Measurements from ENCODE around the gene DENR. TPM values are rescaled to one million over a fixed set of nuclear protein-coding genes. Genes with fewer than 3 reads are reported as not detected.
A peak's percentile ranks its signal among the peaks of the same experiment; 100 is the strongest.
"Not testable (repeated sequence)": the region's sequence is repeated elsewhere in the genome, so short reads cannot be mapped to it uniquely, and the experiment has no call there.

DENR gene, protein sequence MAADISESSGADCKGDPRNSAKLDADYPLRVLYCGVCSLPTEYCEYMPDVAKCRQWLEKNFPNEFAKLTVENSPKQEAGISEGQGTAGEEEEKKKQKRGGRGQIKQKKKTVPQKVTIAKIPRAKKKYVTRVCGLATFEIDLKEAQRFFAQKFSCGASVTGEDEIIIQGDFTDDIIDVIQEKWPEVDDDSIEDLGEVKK
- total RNA-seq = 10 to 100 TPM; 16.5 to 50.4 (median 32.1) TPM
- polyA plus RNA-seq = 10 to 100 TPM; 13.3 to 52.6 (median 21.9) TPM
- long read RNA-seq, donor 1, partial matches to known transcripts = 35 of 50 reads
- long read RNA-seq, donor 1, other reads (novel, unspliced or antisense) = 14 of 50 reads
- long read RNA-seq, donor 2, partial matches to known transcripts = 12 of 28 reads
- long read RNA-seq, donor 2, other reads (novel, unspliced or antisense) = 14 of 28 reads
- long read RNA-seq, donor 3, partial matches to known transcripts = 9 of 19 reads
- long read RNA-seq, donor 3, other reads (novel, unspliced or antisense) = 9 of 19 reads
- long read RNA-seq, donor 4, partial matches to known transcripts = 1 of 4 reads
- long read RNA-seq, donor 4, other reads (novel, unspliced or antisense) = 3 of 4 reads
- long read RNA-seq, donor 5 = 0 reads
- long read RNA-seq, donor 6, partial matches to known transcripts = 1 of 6 reads
- long read RNA-seq, donor 6, other reads (novel, unspliced or antisense) = 5 of 6 reads
- long read RNA-seq, donor 7, partial matches to known transcripts = 10 of 17 reads
- long read RNA-seq, donor 7, other reads (novel, unspliced or antisense) = 5 of 17 reads
- long read RNA-seq, donor 8, partial matches to known transcripts = 38 of 55 reads
- long read RNA-seq, donor 8, other reads (novel, unspliced or antisense) = 16 of 55 reads
- long read RNA-seq, donor 9, partial matches to known transcripts = 12 of 24 reads
- long read RNA-seq, donor 9, other reads (novel, unspliced or antisense) = 9 of 24 reads
- long read RNA-seq, donor 10, partial matches to known transcripts = 48 of 57 reads
- long read RNA-seq, donor 10, other reads (novel, unspliced or antisense) = 9 of 57 reads

- H3K27ac ChIP-seq = peak within 1 kb of the TSS in 4 of 5 donors; percentile 72 to 94 (median 76)
- H3K27me3 ChIP-seq = no peaks in the 10 kb centered on the region
- H3K4me1 ChIP-seq (replicated peaks in 1 of 2) = peaks cover 9 to 10% of the 10 kb centered on the region in 2 donors
- intact Hi-C loops (cut with DNase I) = loop anchor here in 1 of 2 donors (5.0 kb wide), 1 partner anchor 115 kb away; no protein-coding TSS in a partner anchor
- 0 to 1% (median 0%) methylated on average over 36 to 73 of the region's 73 CpGs for WGBS, 4 donors
- H3K4me3 ChIP-seq = peak within 1 kb of the TSS; percentile 45 to 85 (median 62)
- no peaks in the 10 kb centered on the region for H3K9me3 ChIP-seq (replicated peaks in 1 of 3)
- TF ChIP-seq, protein P1, sequence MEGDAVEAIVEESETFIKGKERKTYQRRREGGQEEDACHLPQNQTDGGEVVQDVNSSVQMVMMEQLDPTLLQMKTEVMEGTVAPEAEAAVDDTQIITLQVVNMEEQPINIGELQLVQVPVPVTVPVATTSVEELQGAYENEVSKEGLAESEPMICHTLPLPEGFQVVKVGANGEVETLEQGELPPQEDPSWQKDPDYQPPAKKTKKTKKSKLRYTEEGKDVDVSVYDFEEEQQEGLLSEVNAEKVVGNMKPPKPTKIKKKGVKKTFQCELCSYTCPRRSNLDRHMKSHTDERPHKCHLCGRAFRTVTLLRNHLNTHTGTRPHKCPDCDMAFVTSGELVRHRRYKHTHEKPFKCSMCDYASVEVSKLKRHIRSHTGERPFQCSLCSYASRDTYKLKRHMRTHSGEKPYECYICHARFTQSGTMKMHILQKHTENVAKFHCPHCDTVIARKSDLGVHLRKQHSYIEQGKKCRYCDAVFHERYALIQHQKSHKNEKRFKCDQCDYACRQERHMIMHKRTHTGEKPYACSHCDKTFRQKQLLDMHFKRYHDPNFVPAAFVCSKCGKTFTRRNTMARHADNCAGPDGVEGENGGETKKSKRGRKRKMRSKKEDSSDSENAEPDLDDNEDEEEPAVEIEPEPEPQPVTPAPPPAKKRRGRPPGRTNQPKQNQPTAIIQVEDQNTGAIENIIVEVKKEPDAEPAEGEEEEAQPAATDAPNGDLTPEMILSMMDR (IDR thresholded peaks at IDR 0.05) = peak; percentile 59 to 91 (median 82)
- TF ChIP-seq POLR2A (IDR thresholded peaks at IDR 0.05) = peak; percentile 77 to 81
- peaks cover 0 to 40% of the 10 kb centered on the region in 2 donors for H3K36me3 ChIP-seq (replicated peaks in 1 of 2)
- peak; percentile 98 to 99 (median 99) for DNase-seq
Measured at GRCh38 chr12:122752464-122753318, at the start of gene DENR. DENR (plus strand) TSS chr12:122752824; CDS start chr12:122753702, 878 bp downstream.

- H3K27ac ChIP-seq; intact Hi-C loops (cut with DNase I); H3K4me3 ChIP-seq; H3K36me3 ChIP-seq (replicated peaks in 1 of 2); H3K27me3 ChIP-seq; H3K4me1 ChIP-seq (replicated peaks in 1 of 2); H3K9me3 ChIP-seq (replicated peaks in 1 of 3): not testable (repeated sequence)
- DNase-seq = peak in 1 of 7 donors; percentile 50
- WGBS, 4 donors = 72 to 83% (median 79%) methylated on average over 11 to 22 of the region's 22 CpGs
Measured at GRCh38 chr12:122702890-122703611, 49.6 kb upstream of the DENR start, which contains the start of gene HCAR2. HCAR2 (minus strand) TSS chr12:122703357; CDS start chr12:122703283, 74 bp downstream.

DNA sequence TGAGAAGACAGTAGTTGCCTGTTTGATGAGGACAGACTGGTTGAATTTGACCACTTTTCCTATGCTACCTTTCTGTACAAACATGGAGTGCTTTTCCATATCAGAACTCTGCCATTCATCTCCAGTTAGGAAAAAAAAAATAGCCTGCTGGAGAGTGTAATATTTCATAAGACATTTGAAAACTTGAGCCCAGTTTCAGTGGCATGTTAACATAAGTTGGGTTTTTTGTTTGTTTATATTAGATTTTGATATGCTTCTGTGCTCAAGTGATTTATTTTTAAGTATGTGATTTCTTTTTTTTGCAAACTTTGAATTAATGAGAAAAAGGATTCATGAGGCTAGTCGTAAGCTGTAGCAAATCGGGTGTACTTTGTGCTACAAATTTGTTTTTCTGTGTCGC is 48.8 kb upstream of the DENR start:
- H3K9me3 ChIP-seq (replicated peaks in 1 of 3); H3K4me3 ChIP-seq; H3K4me1 ChIP-seq (replicated peaks in 1 of 2); H3K27ac ChIP-seq; DNase-seq; H3K27me3 ChIP-seq; intact Hi-C loops (cut with DNase I); H3K36me3 ChIP-seq (replicated peaks in 1 of 2): not testable (repeated sequence)
- WGBS, 4 donors = 79 to 95% (median 86%) methylated on average over 3 of the region's 3 CpGs

GRCh38 chr12:122709287-122709686 is 43.3 kb upstream of the DENR start:
- H3K9me3 ChIP-seq (replicated peaks in 1 of 3); H3K27ac ChIP-seq; H3K27me3 ChIP-seq; intact Hi-C loops (cut with DNase I); H3K36me3 ChIP-seq (replicated peaks in 1 of 2); H3K4me1 ChIP-seq (replicated peaks in 1 of 2); DNase-seq; H3K4me3 ChIP-seq: not testable (repeated sequence)
- WGBS, 4 donors = no CpG with 5 or more reads among the region's 3 CpGs

DNA sequence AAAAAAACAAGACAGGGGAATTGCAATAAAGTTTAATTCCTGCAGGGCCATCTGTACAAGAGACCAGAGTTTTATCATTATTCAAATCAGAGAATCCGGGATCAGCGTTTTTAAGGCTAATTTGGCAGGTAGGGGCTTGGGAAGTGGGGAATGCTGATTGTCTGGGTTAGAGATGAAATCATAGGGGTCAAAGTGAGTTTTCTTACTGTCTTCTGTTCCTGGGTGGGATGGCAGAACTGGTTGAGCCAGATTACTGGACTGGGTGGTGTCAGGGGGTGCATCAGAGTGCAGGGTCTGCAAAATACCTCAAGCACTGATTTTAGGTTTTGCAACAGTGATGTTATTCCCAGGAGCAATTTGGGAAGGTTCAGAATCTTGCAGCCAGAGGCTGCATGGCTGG is 42.3 kb upstream of the DENR start:
- H3K27ac ChIP-seq; DNase-seq; H3K9me3 ChIP-seq (replicated peaks in 1 of 3); H3K36me3 ChIP-seq (replicated peaks in 1 of 2); H3K4me1 ChIP-seq (replicated peaks in 1 of 2); H3K4me3 ChIP-seq; H3K27me3 ChIP-seq; intact Hi-C loops (cut with DNase I): not testable (repeated sequence)
- 78 to 84% (median 81%) methylated on average over 2 of the region's 2 CpGs for WGBS, 4 donors

DNA sequence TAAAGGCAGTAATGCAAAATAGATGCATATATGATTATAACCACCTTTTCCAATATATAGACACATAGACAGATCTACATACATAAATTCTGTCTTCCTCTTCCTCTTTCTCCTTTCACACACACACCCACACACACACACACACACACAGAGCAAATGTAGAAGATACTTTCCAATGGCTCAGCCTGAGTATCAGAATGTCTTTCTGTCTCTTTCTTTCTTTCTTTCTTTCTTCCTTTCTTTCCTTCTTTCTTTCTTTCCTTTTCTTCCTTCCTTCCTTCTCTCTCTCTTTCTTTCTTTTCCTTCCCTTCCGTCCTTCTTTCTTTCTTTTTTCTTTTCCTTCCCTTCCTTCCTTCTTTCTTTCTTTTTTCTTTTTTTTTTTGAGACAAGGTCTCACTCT is 41.4 kb upstream of the DENR start:
- DNase-seq; H3K4me1 ChIP-seq (replicated peaks in 1 of 2); H3K4me3 ChIP-seq; H3K9me3 ChIP-seq (replicated peaks in 1 of 3); H3K36me3 ChIP-seq (replicated peaks in 1 of 2); H3K27me3 ChIP-seq; intact Hi-C loops (cut with DNase I); H3K27ac ChIP-seq: not testable (repeated sequence)
- 65 to 78% (median 67%) methylated on average over 1 of the region's 1 CpG for WGBS, 4 donors

DNA sequence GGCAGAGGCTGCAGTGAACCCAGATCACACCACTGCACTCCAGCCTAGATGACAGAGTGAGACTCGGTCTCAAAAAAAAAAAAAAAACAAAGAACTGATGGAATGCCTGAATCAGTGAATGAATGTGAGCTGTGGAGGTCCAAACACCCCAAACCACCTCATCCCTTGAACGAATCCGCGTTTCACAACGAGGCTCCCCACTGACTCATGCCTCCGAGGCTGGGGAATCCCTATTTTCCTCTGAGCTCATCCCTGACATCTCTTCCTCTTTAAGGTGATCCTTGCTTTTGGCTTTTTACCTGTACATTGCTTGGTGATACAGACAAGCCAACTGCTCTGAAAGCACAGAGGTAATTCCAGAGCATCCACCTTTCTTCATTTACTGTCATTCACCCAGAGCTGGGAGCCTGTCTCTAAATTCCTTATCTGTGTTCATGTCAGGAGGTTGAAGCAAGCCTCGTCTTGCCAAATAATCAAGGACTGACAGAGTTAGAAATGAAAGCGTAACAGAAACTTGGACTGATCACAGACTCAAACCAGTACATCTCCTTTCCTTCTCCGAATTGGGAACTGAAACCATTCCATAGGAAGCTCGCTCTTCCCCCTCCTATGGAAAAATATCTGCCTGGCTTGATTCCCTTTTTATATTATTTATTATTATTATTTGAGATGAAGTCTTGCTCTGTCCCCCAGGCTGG is 39.0 kb upstream of the DENR start:
- DNase-seq; H3K4me1 ChIP-seq (replicated peaks in 1 of 2); H3K36me3 ChIP-seq (replicated peaks in 1 of 2); H3K4me3 ChIP-seq; H3K27me3 ChIP-seq; H3K9me3 ChIP-seq (replicated peaks in 1 of 3); intact Hi-C loops (cut with DNase I); H3K27ac ChIP-seq: not testable (repeated sequence)
- WGBS, 4 donors = 32 to 41% (median 38%) methylated on average over 2 to 3 of the region's 10 CpGs

DNA sequence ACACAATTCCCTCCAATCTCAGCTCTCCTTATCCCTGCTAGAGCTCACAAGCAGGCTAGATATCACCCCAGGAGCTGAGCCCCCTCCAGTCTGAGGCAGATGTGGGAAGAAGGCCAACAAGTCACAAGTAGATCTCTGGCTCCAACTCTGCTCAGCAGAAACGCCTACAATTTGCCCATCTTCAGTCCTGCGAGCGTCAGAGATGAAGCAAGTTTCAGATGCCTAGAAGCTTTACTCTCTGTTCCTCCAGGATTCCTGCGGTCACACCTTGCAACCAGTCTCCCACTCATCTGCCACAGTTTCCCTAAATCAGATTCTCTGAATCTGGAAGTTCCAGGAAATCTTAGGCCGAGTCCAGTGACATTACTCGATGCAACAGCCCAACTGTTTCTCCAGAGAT is 37.4 kb upstream of the DENR start:
- intact Hi-C loops (cut with DNase I) = not testable (repeated sequence)

More for the DNA sequence above, 37.4 kb upstream of the DENR start:
- DNase-seq; H3K4me1 ChIP-seq (replicated peaks in 1 of 2); H3K36me3 ChIP-seq (replicated peaks in 1 of 2); H3K27ac ChIP-seq; H3K9me3 ChIP-seq (replicated peaks in 1 of 3); H3K4me3 ChIP-seq; H3K27me3 ChIP-seq: not testable (repeated sequence)
- WGBS, 4 donors = 77 to 81% (median 79%) methylated on average over 6 of the region's 6 CpGs

Data from adrenal gland (tissue), 19 donors.